ENCODE data around the gene TEX2.

TEX2 gene

GRCh38 chr17:64306850-64307463 lies 43.9 kb upstream of the TEX2 start:
- Histone ChIP-seq H3K27ac (replicated peaks) (no peak overlapping the region), H3K27me3 (ENCODE audit: insufficient read depth, poor library complexity, severe bottlenecking) (no peaks in the 10 kb centered on the region), H3K4me3 (replicated peaks; ENCODE audit: insufficient read depth, low read length) (no peak overlapping the region)
- peak; percentile 32 to 65 for DNase-seq (ENCODE audit: low read depth in 1 of 2, low spot score in 1 of 2)
- TF ChIP-seq REST (IDR thresholded peaks at IDR 0.05; ENCODE audit: insufficient replicate concordance, low read depth) (no peak), POLR2AphosphoS5 (IDR thresholded peaks at IDR 0.05; ENCODE audit: low read depth) (no peak), SPI1 (IDR thresholded peaks at IDR 0.05; ENCODE audit: borderline replicate concordance, low read depth) (no peak), GABPA (IDR thresholded peaks at IDR 0.05; ENCODE audit: low read depth) (no peak)
- TF ChIP-seq, protein P1, sequence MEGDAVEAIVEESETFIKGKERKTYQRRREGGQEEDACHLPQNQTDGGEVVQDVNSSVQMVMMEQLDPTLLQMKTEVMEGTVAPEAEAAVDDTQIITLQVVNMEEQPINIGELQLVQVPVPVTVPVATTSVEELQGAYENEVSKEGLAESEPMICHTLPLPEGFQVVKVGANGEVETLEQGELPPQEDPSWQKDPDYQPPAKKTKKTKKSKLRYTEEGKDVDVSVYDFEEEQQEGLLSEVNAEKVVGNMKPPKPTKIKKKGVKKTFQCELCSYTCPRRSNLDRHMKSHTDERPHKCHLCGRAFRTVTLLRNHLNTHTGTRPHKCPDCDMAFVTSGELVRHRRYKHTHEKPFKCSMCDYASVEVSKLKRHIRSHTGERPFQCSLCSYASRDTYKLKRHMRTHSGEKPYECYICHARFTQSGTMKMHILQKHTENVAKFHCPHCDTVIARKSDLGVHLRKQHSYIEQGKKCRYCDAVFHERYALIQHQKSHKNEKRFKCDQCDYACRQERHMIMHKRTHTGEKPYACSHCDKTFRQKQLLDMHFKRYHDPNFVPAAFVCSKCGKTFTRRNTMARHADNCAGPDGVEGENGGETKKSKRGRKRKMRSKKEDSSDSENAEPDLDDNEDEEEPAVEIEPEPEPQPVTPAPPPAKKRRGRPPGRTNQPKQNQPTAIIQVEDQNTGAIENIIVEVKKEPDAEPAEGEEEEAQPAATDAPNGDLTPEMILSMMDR (IDR thresholded peaks at IDR 0.05; ENCODE audit: insufficient read depth, low read length), result peak; percentile 32

DNA sequence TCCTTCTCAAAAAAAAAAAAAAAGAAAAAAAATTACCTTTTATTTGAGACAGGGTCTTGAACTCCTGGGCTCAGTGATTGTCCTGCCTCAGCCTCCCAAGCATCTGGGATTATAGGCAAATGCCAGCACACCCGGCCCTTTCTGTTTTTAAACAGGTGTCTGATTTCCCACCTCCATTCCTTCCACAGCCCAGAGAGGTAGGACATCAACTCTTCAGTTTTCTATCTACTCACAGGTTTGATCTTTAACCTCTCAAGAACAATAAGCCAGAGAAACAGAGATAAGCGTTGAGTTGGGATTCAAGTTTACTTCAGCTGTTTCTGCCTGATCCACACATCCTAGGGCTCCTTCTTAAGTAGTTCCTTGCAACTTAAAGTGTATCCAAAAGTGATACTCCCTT lies 41.5 kb upstream of the TEX2 start:
- no peaks in the 10 kb centered on the region for H3K27me3 ChIP-seq (ENCODE audit: insufficient read depth, poor library complexity, severe bottlenecking)
- no peak for DNase-seq (ENCODE audit: low read depth in 1 of 2, low spot score in 1 of 2)
- H3K27ac ChIP-seq (replicated peaks), result no peak overlapping the region
- no peak overlapping the region for H3K4me3 ChIP-seq (replicated peaks; ENCODE audit: insufficient read depth, low read length)
- TF ChIP-seq SPI1 (IDR thresholded peaks at IDR 0.05; ENCODE audit: borderline replicate concordance, low read depth) (no peak), REST (IDR thresholded peaks at IDR 0.05; ENCODE audit: insufficient replicate concordance, low read depth) (no peak), POLR2AphosphoS5 (IDR thresholded peaks at IDR 0.05; ENCODE audit: low read depth) (no peak), GABPA (IDR thresholded peaks at IDR 0.05; ENCODE audit: low read depth) (no peak)
- TF ChIP-seq, protein P1 (IDR thresholded peaks at IDR 0.05; ENCODE audit: insufficient read depth, low read length), result no peak

- TF ChIP-seq REST (IDR thresholded peaks at IDR 0.05; ENCODE audit: insufficient replicate concordance, low read depth), result no peak
- no peak for TF ChIP-seq POLR2AphosphoS5 (IDR thresholded peaks at IDR 0.05; ENCODE audit: low read depth)
- TF ChIP-seq SPI1 (IDR thresholded peaks at IDR 0.05; ENCODE audit: borderline replicate concordance, low read depth), result no peak
- no peak for TF ChIP-seq GABPA (IDR thresholded peaks at IDR 0.05; ENCODE audit: low read depth)
- TF ChIP-seq, protein P1 (IDR thresholded peaks at IDR 0.05; ENCODE audit: insufficient read depth, low read length), result no peak
- H3K27me3 ChIP-seq (ENCODE audit: insufficient read depth, poor library complexity, severe bottlenecking), result no peaks in the 10 kb centered on the region
- H3K27ac ChIP-seq (replicated peaks), result no peak overlapping the region
- no peak for DNase-seq (ENCODE audit: low read depth in 1 of 2, low spot score in 1 of 2)
- H3K4me3 ChIP-seq (replicated peaks; ENCODE audit: insufficient read depth, low read length), result no peak overlapping the region
Observed at GRCh38 chr17:64300699-64300965, 37.6 kb upstream of the TEX2 start.

Data from HL-60 (cell line).